Spleen (tissue), 11 donors: ENCODE measurements around the gene NFIA. TPM values are rescaled to one million over a fixed set of nuclear protein-coding genes. Genes with fewer than 3 reads are reported as not detected.

Source experiments
- DNase-seq: peaks from one replicate; pipeline ENCODE4 v3.0.0-alpha.2; 2020
- H3K27ac ChIP-seq, 8 donors: fragments of 200-600 bp; sonication (generic) in 7 of 8; 1 replicate in 4 of 8; 2 replicates in 4 of 8; pipeline versions ENCODE4 v1.5.0 to v1.8.0; 2016 to 2021; ENCODE audit warnings: inconsistent platforms in 4 of 8, mild to moderate bottlenecking in 4 of 8, moderate library complexity in 1 of 8
- H3K27me3 ChIP-seq, 7 donors: fragments of 200-600 bp; sonication (generic) in 6 of 7; replicated peaks in 1 of 7; 1 replicate in 4 of 7; 2 replicates in 3 of 7; pipeline versions ENCODE4 v1.5.0 to v1.8.0; 2016 to 2021; ENCODE audit warnings: inconsistent platforms in 3 of 7, mild to moderate bottlenecking in 1 of 7
- H3K36me3 ChIP-seq, 6 donors: fragments of 200-600 bp; sonication (generic) in 5 of 6; 1 replicate in 4 of 6; 2 replicates in 2 of 6; pipeline versions ENCODE4 v1.5.0 to v1.8.0; 2016 to 2021; ENCODE audit warnings: inconsistent platforms in 2 of 6
- H3K4me1 ChIP-seq, 6 donors: fragments of 200-600 bp; sonication (generic) in 5 of 6; 1 replicate in 3 of 6; 2 replicates in 3 of 6; pipeline versions ENCODE4 v1.5.0 to v1.8.0; 2016 to 2021; ENCODE audit warnings: inconsistent platforms in 3 of 6
- H3K4me3 ChIP-seq, 8 donors: fragments of 200-600 bp; sonication (generic) in 7 of 8; 1 replicate in 4 of 8; 2 replicates in 4 of 8; pipeline versions ENCODE4 v1.5.0 to v1.8.0; 2016 to 2021; ENCODE audit warnings: inconsistent platforms in 4 of 8, mild to moderate bottlenecking in 4 of 8, moderate library complexity in 2 of 8
- H3K9me3 ChIP-seq, 8 donors: fragments of 200-600 bp; sonication (generic) in 7 of 8; 1 replicate in 4 of 8; 2 replicates in 4 of 8; pipeline versions ENCODE4 v1.5.0 to v1.8.0; 2016 to 2021; ENCODE audit warnings: inconsistent platforms in 4 of 8
- CTCF ChIP-seq, 11 experiments: fragments of 200-600 bp in 7 of 11; fragments of 450-650 bp in 4 of 11; sonication (generic) in 4 of 11; IDR thresholded peaks in 8 of 11; conservative IDR thresholded peaks in 3 of 11; 1 replicate in 7 of 11; 2 replicates in 4 of 11; pipeline versions ENCODE4 v1.4.0 to v1.8.0; 2016 to 2021; ENCODE audit warnings: antibody characterized with exemption in 11 of 11, inconsistent platforms in 4 of 11, mild to moderate bottlenecking in 1 of 11
- POLR2A ChIP-seq, 3 donors: fragments of 450-650 bp; IDR thresholded peaks; one replicate each; pipeline ENCODE4 v1.5.1; 2017; ENCODE audit warnings: antibody characterized with exemption in 3 of 3, mild to moderate bottlenecking in 1 of 3
- POLR2AphosphoS5 ChIP-seq, 3 donors: sonication (generic); formaldehyde crosslinking; IDR thresholded peaks; one replicate each; pipeline ENCODE4 v1.5.1; 2017; ENCODE audit warnings: antibody characterized with exemption in 3 of 3
- WGBS, 5 donors: extraction: QIAGEN DNeasy Blood & Tissue Kit in 3 of 5; methylation state at CpG; one replicate each; pipeline versions ENCODE4 v1.1.5 to v1.1.7; 2013 to 2018; 5-methylcytosine and 5-hydroxymethylcytosine counted together
- intact Hi-C: fragments of 100-400 bp; cut with DNase I; formaldehyde crosslinking; loops from one replicate; pipeline ENCODE4 v1.15.0; 2023; ENCODE audit warnings: low total_unique reads
- polyA plus RNA-seq, 3 donors: library from polyadenylated mRNA; stranded (reverse); fragments of 200-250 nt; gene quantifications; one replicate each; pipeline ENCODE4 v1.2.1, GENCODE V29; 2013
- total RNA-seq, 7 donors: library from RNA; depleted of rRNA in 3 of 7; stranded (reverse); fragments of >200 nt in 3 of 7; fragmentation: NEBNext Ultra II Directional in 4 of 7; extraction: Animal tissue kit (Norgen Biotek cat#: 25700) in 4 of 7; gene quantifications; one replicate each; pipeline versions ENCODE4 v1.1.0 to v1.2.1, GENCODE V29; 2016 to 2021
- donor health status: healthy with polysubstance abuse.
- donor health status: DM: no; HTN: no; CAD: no; lungs with moderate emphysema.
- donor health status: DM: no; HTN: no; CAD: no.
- donor health status: Bipolar disorder and iron deficiency.
- donor health status: healthy.
- donor health status: DM: no; HTN: no; CAD: no.
- donor health status: DM: yes; HTN: yes; CAD: no.

The NFIA gene
- total and polyA plus RNA-seq, 10 donors: 3.1 to 76.8 (median 35.5) TPM

DNA sequence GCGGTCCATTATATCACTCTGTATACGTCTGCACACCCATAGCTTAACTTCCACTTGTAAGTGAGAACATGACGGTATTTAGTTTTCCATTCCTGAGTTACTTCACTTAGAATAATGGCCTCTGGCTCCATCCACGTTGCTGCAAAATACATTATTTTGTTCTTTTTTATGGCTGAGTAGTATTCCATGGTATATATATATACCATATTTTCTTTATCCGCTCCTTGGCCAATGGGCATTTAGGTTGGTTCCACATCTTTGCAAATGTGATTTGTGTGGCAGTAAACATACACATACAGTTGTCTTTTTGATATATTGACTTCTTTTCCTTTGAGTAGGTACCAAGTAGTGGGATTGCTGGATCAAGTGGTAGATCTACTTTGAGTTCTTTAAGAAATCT is 245.1 kb downstream of the NFIA start:
- TF ChIP-seq POLR2A (IDR thresholded peaks at IDR 0.05): no peak
- TF ChIP-seq POLR2AphosphoS5 (IDR thresholded peaks at IDR 0.05): no peak
- TF ChIP-seq CTCF (IDR thresholded peaks at IDR 0.05 in 8 of 11, conservative IDR thresholded peaks at IDR 0.05 in 3 of 11): no peak
- 81 to 97% (median 94%) methylated on average over 5 of the region's 5 CpGs for whole genome bisulfite sequencing, 5 donors
- DNase-seq: no peak
- H3K27me3 ChIP-seq: no peaks in the 10 kb centered on the region
- H3K9me3 ChIP-seq: no peaks in the 10 kb centered on the region
- H3K27ac ChIP-seq: no peak overlapping the region
- H3K4me1 ChIP-seq: peaks cover 0 to 3% (median 0%) of the 10 kb centered on the region in 6 donors
- intact Hi-C loops: no loop called here
- no peaks in the 10 kb centered on the region for H3K36me3 ChIP-seq
- no peak overlapping the region for H3K4me3 ChIP-seq

- Histone ChIP-seq H3K9me3 (no peaks in the 10 kb centered on the region), H3K27ac (no peak overlapping the region), H3K4me1 (peaks cover 0 to 3% (median 0%) of the 10 kb centered on the region in 6 donors), H3K4me3 (no peak overlapping the region), H3K36me3 (no peaks in the 10 kb centered on the region), H3K27me3 (no peaks in the 10 kb centered on the region)
- TF ChIP-seq POLR2A (IDR thresholded peaks at IDR 0.05) (no peak), CTCF (IDR thresholded peaks at IDR 0.05 in 8 of 11, conservative IDR thresholded peaks at IDR 0.05 in 3 of 11) (no peak), POLR2AphosphoS5 (IDR thresholded peaks at IDR 0.05) (no peak)
- DNase-seq: no peak
- 88 to 96% (median 95%) methylated on average over 4 of the region's 4 CpGs for WGBS, 5 donors
- intact Hi-C loops: no loop called here
Observed at GRCh38 chr1:61329556-61329955, 247.2 kb downstream of the NFIA start.

GRCh38 chr1:61330018-61330417 is 247.7 kb downstream of the NFIA start:
- no peak for DNase-seq
- peaks cover 0 to 3% (median 0%) of the 10 kb centered on the region in 6 donors for H3K4me1 ChIP-seq
- H3K27me3 ChIP-seq: no peaks in the 10 kb centered on the region
- intact Hi-C loops: loop anchor here (10.0 kb wide), 1 partner anchor 285 kb away; no protein-coding TSS in a partner anchor
- TF ChIP-seq CTCF (IDR thresholded peaks at IDR 0.05 in 8 of 11, conservative IDR thresholded peaks at IDR 0.05 in 3 of 11) (no peak), POLR2AphosphoS5 (IDR thresholded peaks at IDR 0.05) (no peak), POLR2A (IDR thresholded peaks at IDR 0.05) (no peak)
- no peaks in the 10 kb centered on the region for H3K9me3 ChIP-seq
- H3K4me3 ChIP-seq: no peak overlapping the region
- H3K36me3 ChIP-seq: no peaks in the 10 kb centered on the region
- no peak overlapping the region for H3K27ac ChIP-seq
- 92 to 98% (median 94%) methylated on average over 5 of the region's 5 CpGs for WGBS, 5 donors

DNA sequence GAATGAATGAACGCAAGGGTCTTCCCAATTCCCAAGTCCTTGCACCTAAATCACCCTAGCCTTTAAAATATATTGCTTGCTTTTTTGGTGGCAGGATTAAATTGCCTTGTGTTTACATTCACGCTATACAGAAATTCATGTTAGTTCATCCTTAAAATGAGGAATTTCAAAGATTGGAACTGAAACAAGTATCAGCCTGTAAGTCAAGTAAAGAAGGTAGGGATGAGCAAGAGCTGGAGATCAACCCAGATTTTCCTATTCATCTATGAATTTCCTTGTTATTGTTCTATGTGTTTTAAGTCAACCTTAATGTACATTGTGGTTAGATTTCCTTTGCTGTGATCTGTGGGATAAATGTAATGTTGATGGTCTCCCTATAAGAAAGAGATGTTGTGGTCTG is 248.2 kb downstream of the NFIA start:
- WGBS, 5 donors: 94 to 98% (median 96%) methylated on average over 2 of the region's 2 CpGs
- Histone ChIP-seq H3K4me1 (peaks cover 0 to 3% (median 0%) of the 10 kb centered on the region in 6 donors), H3K4me3 (no peak overlapping the region), H3K9me3 (no peaks in the 10 kb centered on the region), H3K27ac (no peak overlapping the region), H3K36me3 (no peaks in the 10 kb centered on the region), H3K27me3 (no peaks in the 10 kb centered on the region)
- TF ChIP-seq POLR2AphosphoS5 (IDR thresholded peaks at IDR 0.05): no peak
- TF ChIP-seq POLR2A (IDR thresholded peaks at IDR 0.05): no peak
- intact Hi-C loops: loop anchor here (10.0 kb wide), 1 partner anchor 286 kb away; no protein-coding TSS in a partner anchor
- no peak for DNase-seq
